Osteoblast (primary cell): ENCODE measurements around the gene ZNF101. TPM values are rescaled to one million over a fixed set of nuclear protein-coding genes. Genes with fewer than 3 reads are reported as not detected.

Experiments used
- DNase-seq: peaks from one replicate; pipeline ENCODE4 v3.0.0; 2011; ENCODE audit warnings: low spot score, mixed read lengths; ENCODE audit not compliant: insufficient read length; ENCODE audit errors: missing footprints
- H2AFZ ChIP-seq: 2 replicates; pipeline ENCODE4 v1.6.0; 2011; ENCODE audit warnings: mild to moderate bottlenecking, low read length
- H3K27ac ChIP-seq: 2 replicates; pipeline ENCODE4 v1.5.1; 2011; ENCODE audit warnings: mild to moderate bottlenecking, low read depth, low read length, moderate library complexity
- H3K27me3 ChIP-seq: 2 replicates; pipeline ENCODE4 v1.6.0; 2012; ENCODE audit warnings: mild to moderate bottlenecking, control low read depth, inconsistent platforms, low read length, moderate library complexity; ENCODE audit not compliant: insufficient read depth
- H3K36me3 ChIP-seq: 2 replicates; pipeline ENCODE4 v1.5.1; 2011; ENCODE audit warnings: mild to moderate bottlenecking, low read length, control low read depth, moderate library complexity; ENCODE audit not compliant: insufficient read depth
- H3K4me1 ChIP-seq: 2 replicates; pipeline ENCODE4 v1.5.1; 2011; ENCODE audit warnings: mild to moderate bottlenecking, low read length, control low read depth, moderate library complexity; ENCODE audit not compliant: insufficient read depth
- H3K4me2 ChIP-seq: 2 replicates; pipeline ENCODE4 v1.6.0; 2011; ENCODE audit warnings: mild to moderate bottlenecking, low read length; ENCODE audit not compliant: insufficient read depth
- H3K4me3 ChIP-seq: fragments of 200-600 bp; sonication (generic); 3 replicates; pipeline ENCODE4 v1.5.1; 2012; ENCODE audit warnings: mild to moderate bottlenecking, low read length, inconsistent platforms; ENCODE audit not compliant: insufficient read depth
- H3K79me2 ChIP-seq: 2 replicates; pipeline ENCODE4 v1.6.0; 2012; ENCODE audit warnings: mild to moderate bottlenecking, low read length, control low read depth, inconsistent platforms; ENCODE audit not compliant: insufficient read depth
- H3K9me3 ChIP-seq: 2 replicates; pipeline ENCODE4 v1.5.1; 2011; ENCODE audit warnings: low read depth, low read length, control low read depth
- H4K20me1 ChIP-seq: 2 replicates; pipeline ENCODE4 v1.6.0; 2012; ENCODE audit warnings: mild to moderate bottlenecking, low read length, control low read depth; ENCODE audit not compliant: insufficient read depth
- CTCF ChIP-seq: IDR thresholded peaks from 2 replicates; pipeline ENCODE4 v1.5.1; 2011; ENCODE audit warnings: mild to moderate bottlenecking, low read depth, low read length, moderate library complexity; ENCODE audit errors: extremely low read depth
- total RNA-seq: library from RNA; depleted of rRNA; stranded (reverse); fragments of >200 nt; gene quantifications from 2 replicates; pipeline ENCODE4 v1.2.3, GENCODE V29; 2012

The ZNF101 gene
- total RNA-seq, 1 donor: 7.2 TPM

GRCh38 chr19:19628501-19629134 lies 40.0 kb upstream of the ZNF101 start:
- no peak for TF ChIP-seq CTCF

GRCh38 chr19:19630062-19630414 lies 38.6 kb upstream of the ZNF101 start:
- no peak overlapping the region for H2AFZ ChIP-seq
- no peaks in the 10 kb centered on the region for H3K9me3 ChIP-seq
- H4K20me1 ChIP-seq: no peaks in the 10 kb centered on the region
- peaks cover 20% of the 10 kb centered on the region for H3K36me3 ChIP-seq
- peaks cover 6% of the 10 kb centered on the region for H3K4me1 ChIP-seq
- H3K4me3 ChIP-seq: no peak overlapping the region
- no peak for TF ChIP-seq CTCF
- H3K27me3 ChIP-seq: no peaks in the 10 kb centered on the region
- H3K4me2 ChIP-seq: no peak overlapping the region
- no peak overlapping the region for H3K27ac ChIP-seq
- DNase-seq: peak; percentile 67
- no peaks in the 10 kb centered on the region for H3K79me2 ChIP-seq

More at GRCh38 chr19:19628501-19629134, 40.0 kb upstream of the ZNF101 start:
- H3K36me3 ChIP-seq: peaks cover 8% of the 10 kb centered on the region
- H3K79me2 ChIP-seq: no peaks in the 10 kb centered on the region
- H3K4me2 ChIP-seq: peak overlapping the region; percentile 68
- H3K27me3 ChIP-seq: no peaks in the 10 kb centered on the region
- H3K9me3 ChIP-seq: no peaks in the 10 kb centered on the region
- H3K4me1 ChIP-seq: peaks cover 6% of the 10 kb centered on the region
- peak overlapping the region; percentile 51 for H3K4me3 ChIP-seq
- no peak overlapping the region for H2AFZ ChIP-seq
- peak; percentile 96 for DNase-seq
- no peaks in the 10 kb centered on the region for H4K20me1 ChIP-seq
- H3K27ac ChIP-seq: no peak overlapping the region

- no peak for TF ChIP-seq CTCF
- H4K20me1 ChIP-seq: no peaks in the 10 kb centered on the region
- no peak overlapping the region for H3K4me2 ChIP-seq
These were observed 38.2 kb upstream of the ZNF101 start for GRCh38 chr19:19630426-19630825.

GRCh38 chr19:19631346-19631745 lies 37.3 kb upstream of the ZNF101 start:
- Histone ChIP-seq H3K36me3 (peaks cover 26% of the 10 kb centered on the region), H3K27me3 (no peaks in the 10 kb centered on the region), H2AFZ (no peak overlapping the region), H3K4me3 (no peak overlapping the region), H4K20me1 (no peaks in the 10 kb centered on the region), H3K9me3 (no peaks in the 10 kb centered on the region), H3K4me2 (no peak overlapping the region), H3K79me2 (no peaks in the 10 kb centered on the region), H3K4me1 (peaks cover 6% of the 10 kb centered on the region), H3K27ac (no peak overlapping the region)
- peak; percentile 62 for DNase-seq
- TF ChIP-seq CTCF: no peak

More at GRCh38 chr19:19630426-19630825, 38.2 kb upstream of the ZNF101 start:
- Histone ChIP-seq H3K4me1 (peaks cover 6% of the 10 kb centered on the region), H2AFZ (no peak overlapping the region), H3K79me2 (no peaks in the 10 kb centered on the region), H3K9me3 (no peaks in the 10 kb centered on the region), H3K36me3 (peaks cover 24% of the 10 kb centered on the region), H3K27ac (no peak overlapping the region), H3K4me3 (no peak overlapping the region), H3K27me3 (no peaks in the 10 kb centered on the region)
- DNase-seq: peak; percentile 59
